HG03280 (cell line): ENCODE measurements around the gene TMEM132C.

Experiments used
- ATAC-seq: cut with Tn5 transposase; IDR thresholded peaks from one replicate; pipeline ENCODE4 v1.9.1; 2021; ENCODE audit warnings: mild to moderate bottlenecking, moderate library complexity; ENCODE audit not compliant: unreplicated experiment

The TMEM132C gene

GRCh38 chr12:128288357-128288756 lies 21.4 kb downstream of the TMEM132C start:
- ATAC-seq, result no peak

- no peak for ATAC-seq
Observed at GRCh38 chr12:128288896-128289295, 21.9 kb downstream of the TMEM132C start.

GRCh38 chr12:128290938-128291337 lies 24.0 kb downstream of the TMEM132C start:
- no peak for ATAC-seq

GRCh38 chr12:128298091-128298748 lies 31.2 kb downstream of the TMEM132C start:
- ATAC-seq, result no peak

- no peak for ATAC-seq
Observed at GRCh38 chr12:128305336-128305892, 38.4 kb downstream of the TMEM132C start.

- no peak for ATAC-seq
Observed at GRCh38 chr12:128307791-128308190, 40.8 kb downstream of the TMEM132C start.

- ATAC-seq, result no peak
Observed at GRCh38 chr12:128312661-128313060, 45.7 kb downstream of the TMEM132C start.

- ATAC-seq, result no peak
Observed at GRCh38 chr12:128313931-128314330, 47.0 kb downstream of the TMEM132C start.

GRCh38 chr12:128314611-128315010 lies 47.6 kb downstream of the TMEM132C start:
- no peak for ATAC-seq

GRCh38 chr12:128316078-128316477 lies 49.1 kb downstream of the TMEM132C start:
- ATAC-seq, result no peak

- no peak for ATAC-seq
Observed at GRCh38 chr12:128316973-128317526, 50.1 kb downstream of the TMEM132C start.

- ATAC-seq, result no peak
Observed at GRCh38 chr12:128318341-128318740, 51.4 kb downstream of the TMEM132C start.

GRCh38 chr12:128318946-128319345 lies 52.0 kb downstream of the TMEM132C start:
- no peak for ATAC-seq

- no peak for ATAC-seq
Observed at GRCh38 chr12:128322341-128322740, 55.4 kb downstream of the TMEM132C start.

- ATAC-seq, result no peak
Observed at GRCh38 chr12:128323145-128323920, 56.4 kb downstream of the TMEM132C start.

GRCh38 chr12:128325646-128326045 lies 58.7 kb downstream of the TMEM132C start:
- no peak for ATAC-seq

- ATAC-seq, result no peak
Observed at GRCh38 chr12:128326406-128326805, 59.4 kb downstream of the TMEM132C start.

- no peak for ATAC-seq
Observed at GRCh38 chr12:128328961-128329360, 62.0 kb downstream of the TMEM132C start.

- no peak for ATAC-seq
Observed at GRCh38 chr12:128336204-128337070, 69.5 kb downstream of the TMEM132C start.

GRCh38 chr12:128337071-128337345 lies 70.0 kb downstream of the TMEM132C start:
- no peak for ATAC-seq
